ENCODE results near the gene OR8G1. TPM values are rescaled to one million over a fixed set of nuclear protein-coding genes. Genes with fewer than 3 reads are reported as not detected.
"Not testable (repeated sequence)": the region's sequence is repeated elsewhere in the genome, so short reads cannot be mapped to it uniquely, and the experiment has no call there.

Gene OR8G1
- not detected in 2 replicates for total RNA-seq (2014; rRNA removed; shearing (Covaris generic))
- polyA plus RNA-seq (2014; cell fraction: nucleus; rRNA removed): not detected in 2 replicates

DNA sequence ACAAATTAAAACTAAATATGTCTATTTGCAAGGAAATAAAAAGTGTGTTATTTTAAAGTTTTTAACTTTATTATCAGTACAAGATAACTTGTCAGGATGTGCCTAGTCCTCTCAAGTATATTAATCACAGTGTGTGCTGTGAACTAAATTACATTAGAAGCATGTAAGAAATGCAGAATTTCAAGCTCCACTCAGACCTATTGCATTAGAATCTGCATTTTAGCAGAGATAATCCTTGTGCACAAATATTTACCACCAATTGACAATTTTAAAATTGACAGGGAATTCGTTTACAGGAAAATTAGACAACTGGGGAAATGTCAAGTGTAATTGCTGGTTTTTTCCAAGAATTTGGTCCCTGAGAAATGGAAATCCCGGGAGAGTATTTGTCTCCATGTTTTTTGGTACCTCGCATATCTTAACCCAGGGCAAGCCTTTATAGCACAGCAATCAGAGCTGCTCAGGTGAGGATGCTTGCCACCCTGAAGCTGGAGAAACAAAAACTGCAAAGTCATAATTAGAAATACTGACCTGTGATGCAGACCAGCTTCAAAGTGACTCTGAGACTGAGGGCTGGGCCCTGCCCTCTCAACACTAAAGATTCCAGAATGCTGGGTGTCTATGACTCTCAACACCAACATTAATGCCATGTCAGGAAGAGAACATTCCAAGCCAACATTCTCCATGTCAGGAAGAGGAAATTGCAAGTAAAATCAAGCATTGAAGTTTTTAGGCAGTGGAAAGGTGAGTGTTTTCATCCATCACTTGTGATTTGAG is at the start of gene OR8G1:
Gene OR8G1, plus strand, starts transcription at position 475 of the 777 bp plus-strand sequence. CDS start 8,581 bp downstream, outside the sequence.
- no peak for DNase-seq (ENCODE audit: extremely low read depth, low read depth)

GRCh38 chr11:124193221-124194010 is 47.5 kb upstream of the OR8G1 start:
- no peak for DNase-seq (ENCODE audit: extremely low read depth, low read depth)

DNA sequence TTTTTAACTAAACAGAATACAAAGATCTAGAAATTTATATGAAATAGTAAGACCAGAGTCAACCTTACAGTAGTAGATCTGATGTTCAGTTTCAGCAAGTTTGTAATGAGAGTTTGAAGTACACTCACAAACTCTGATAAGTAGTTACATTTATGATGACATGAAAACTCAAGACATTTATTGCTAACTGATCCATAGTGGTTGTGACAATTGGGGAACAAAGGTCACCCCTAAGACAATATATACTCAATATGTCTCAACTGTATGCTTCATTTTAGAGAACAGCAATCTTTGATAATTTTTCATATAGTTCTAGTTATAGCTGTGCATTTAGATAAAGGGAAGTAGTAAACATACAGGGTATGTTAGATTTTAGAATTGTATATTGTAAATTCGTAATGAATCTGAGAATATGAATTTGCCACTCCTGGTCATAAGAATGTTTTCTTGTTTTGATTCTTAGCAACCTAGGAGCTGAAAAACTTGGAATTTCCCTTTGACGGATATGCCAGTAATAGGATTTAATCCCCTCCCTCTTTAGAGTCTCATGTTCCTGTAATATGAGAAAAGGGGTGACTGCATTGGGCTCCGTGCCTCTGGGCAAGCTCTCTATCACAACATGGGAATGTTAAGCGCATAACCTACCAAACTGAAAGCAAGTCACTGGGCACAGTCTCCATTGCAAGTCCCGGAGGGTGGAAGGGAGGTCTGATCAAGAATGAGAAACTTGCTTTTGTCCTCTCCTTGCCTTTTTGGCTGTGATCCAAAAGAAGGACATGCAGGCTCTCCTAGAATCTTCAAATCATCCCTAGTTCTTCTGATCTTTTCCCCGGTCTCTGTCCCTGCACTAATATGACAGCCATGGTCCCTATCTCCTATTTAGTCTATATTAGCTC is 46.4 kb upstream of the OR8G1 start:
- DNase-seq (ENCODE audit: extremely low read depth, low read depth): no peak

DNA sequence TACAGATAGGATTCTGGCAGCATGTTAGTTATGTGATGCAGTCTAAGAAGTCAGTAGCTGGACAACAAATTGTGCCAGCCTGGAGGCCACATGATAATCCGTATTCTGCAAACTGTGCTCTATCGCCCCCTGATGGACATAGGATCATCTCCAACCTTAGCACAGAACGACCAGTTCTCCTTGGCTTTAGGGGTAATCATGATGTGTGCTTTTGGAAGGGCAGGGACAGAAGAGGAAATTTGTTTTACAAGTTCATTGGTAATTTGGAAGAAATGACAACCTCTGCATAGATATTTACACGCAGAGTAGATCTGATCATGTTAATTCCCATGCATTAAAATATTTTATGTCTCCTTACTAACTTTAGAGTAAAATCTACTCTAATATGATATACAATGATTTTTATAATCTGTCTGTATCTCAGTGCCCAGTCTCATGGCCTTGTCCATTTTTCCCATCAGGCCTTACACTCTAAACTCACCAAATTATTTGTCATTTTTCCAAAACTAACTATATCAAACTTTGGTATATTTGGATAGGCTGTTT is 45.6 kb upstream of the OR8G1 start:
- DNase-seq (ENCODE audit: extremely low read depth, low read depth): peak; percentile 68

DNA sequence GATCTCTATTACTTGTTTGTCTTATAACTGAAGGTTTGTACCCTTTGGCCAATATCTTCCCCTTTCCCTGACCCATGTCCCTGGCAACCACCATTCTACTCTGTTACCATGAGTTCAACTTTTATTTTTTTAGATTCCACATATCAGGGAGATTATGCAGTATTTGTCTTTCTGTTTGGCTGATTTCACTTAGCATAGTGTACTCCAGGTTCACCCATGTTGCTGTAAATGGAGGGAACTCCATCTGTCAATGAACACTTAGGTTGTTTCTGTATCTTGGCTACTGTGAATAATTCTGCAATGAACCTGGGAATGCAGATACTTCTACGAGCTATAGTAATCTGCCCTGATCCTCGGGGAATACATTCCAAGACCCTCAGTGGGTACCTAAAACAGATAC is 42.9 kb upstream of the OR8G1 start:
- DNase-seq (ENCODE audit: extremely low read depth, low read depth): no peak

- peak; percentile 70 for DNase-seq (ENCODE audit: extremely low read depth, low read depth)
Measured at GRCh38 chr11:124198897-124199296, 42.0 kb upstream of the OR8G1 start.

GRCh38 chr11:124199702-124200101 is 41.2 kb upstream of the OR8G1 start:
- DNase-seq (ENCODE audit: extremely low read depth, low read depth): peak; percentile 79

DNA sequence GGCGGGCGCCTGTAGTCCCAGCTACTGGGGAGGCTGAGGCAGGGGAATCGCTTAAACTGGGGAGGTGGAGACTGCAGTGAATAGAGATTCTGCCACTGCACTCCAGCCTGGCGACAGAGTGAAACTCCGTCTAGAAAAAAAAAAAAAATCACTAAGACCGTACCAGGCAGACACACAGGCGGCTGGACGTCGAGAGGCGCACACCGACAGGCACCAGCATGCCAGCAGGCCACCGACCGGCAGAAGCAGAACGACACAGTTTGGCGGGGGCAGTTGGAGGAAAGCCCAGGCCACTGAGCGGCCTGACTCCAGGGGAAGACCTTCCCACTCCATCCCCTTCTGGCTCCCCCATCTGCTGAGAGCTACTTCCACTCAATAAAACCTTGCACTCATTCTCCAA is 40.2 kb upstream of the OR8G1 start:
- no peak for DNase-seq (ENCODE audit: extremely low read depth, low read depth)

DNA sequence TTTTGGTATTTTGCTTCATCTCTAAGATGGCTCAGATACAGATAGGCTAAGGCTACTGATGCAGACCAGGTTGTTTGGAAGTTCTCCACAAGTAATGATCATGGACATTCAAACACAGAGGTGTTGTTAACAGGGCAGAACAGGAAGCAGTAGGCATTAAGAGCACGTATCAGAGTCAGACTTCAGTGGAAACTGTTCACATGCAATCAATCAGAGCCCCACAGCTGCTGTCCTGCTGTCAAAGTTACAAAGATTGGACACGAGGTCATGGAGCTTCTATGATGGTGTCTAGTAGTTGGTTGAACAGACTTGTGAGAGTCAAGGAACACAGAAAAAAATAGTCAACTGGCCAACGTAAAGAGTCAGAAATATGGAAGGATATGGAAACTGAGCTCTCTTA is 37.9 kb upstream of the OR8G1 start:
- no peak for DNase-seq (ENCODE audit: extremely low read depth, low read depth)

DNA sequence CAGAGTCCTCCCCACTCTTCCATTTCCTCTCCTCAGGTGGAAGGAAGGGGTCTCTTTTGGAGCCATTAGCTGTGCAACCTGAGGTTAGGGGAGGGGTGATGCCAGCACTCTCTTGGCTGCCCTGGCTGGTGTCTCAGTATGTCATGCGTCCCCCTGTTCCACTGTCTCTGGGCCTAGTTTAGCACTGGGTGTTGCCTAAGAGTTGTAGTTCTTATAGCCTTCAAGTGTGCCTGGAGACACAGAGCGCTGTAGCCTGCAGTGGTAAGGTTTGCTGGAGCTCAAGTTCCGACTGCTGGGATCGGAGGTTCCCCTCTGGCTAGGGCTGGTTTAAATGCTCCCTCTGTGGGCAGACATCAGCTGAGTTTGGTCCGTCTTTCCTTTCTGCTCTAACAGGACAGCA is 36.9 kb upstream of the OR8G1 start:
- no peak for DNase-seq (ENCODE audit: extremely low read depth, low read depth)

DNA sequence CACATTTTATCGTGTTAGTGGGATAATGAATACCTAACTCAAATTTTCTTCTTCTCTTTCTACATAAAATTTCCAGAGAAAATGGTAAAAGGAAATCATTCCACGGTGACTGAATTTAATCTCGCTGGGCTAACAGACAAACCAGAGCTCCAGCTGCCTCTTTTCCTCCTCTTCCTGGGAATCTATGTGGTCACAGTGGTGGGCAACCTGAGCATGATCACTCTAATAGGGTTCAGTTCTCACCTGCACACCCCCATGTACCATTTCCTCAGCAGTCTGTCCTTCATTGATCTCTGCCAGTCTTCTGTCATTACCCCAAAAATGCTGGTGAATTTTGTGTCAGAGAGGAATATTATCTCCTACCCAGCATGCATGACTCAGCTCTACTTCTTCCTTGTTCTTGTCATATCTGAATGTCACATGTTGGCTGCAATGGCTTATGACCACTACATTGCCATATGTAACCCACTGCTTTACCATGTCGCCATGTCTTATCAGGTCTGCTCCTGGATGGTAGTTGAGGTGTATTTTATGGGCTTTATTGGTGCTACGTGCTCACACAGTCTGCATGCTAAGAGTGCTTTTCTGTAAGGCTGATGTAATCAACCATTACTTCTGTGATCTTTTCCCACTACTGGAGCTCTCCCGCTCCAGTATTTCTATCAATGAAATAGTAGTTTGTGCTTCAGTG is 33.6 kb upstream of the OR8G1 start:
- DNase-seq (ENCODE audit: extremely low read depth, low read depth): no peak

GRCh38 chr11:124209824-124210357 is 31.0 kb upstream of the OR8G1 start:
- DNase-seq (ENCODE audit: extremely low read depth, low read depth): no peak

- DNase-seq (ENCODE audit: extremely low read depth, low read depth): no peak
Measured at GRCh38 chr11:124210421-124210820, 30.5 kb upstream of the OR8G1 start.

DNA sequence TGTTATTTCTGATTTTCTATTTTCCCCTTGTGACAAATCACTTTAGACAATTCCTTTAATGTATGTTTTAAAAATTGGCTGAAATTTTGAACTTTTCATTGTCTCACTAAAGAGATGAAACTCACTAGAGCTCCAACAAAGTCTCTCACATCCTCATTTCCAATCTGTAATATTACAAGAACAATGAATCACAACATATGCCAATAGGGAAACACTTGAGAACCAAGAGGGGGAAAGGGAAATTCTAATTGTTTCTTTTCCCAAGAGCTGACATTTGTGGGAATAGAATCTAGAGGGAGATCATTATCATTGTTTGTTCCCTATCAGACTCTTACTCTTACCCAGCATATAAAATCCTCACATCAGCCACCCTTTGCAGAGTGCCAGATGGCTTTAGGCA is 29.6 kb upstream of the OR8G1 start:
- DNase-seq (ENCODE audit: extremely low read depth, low read depth): no peak

DNA sequence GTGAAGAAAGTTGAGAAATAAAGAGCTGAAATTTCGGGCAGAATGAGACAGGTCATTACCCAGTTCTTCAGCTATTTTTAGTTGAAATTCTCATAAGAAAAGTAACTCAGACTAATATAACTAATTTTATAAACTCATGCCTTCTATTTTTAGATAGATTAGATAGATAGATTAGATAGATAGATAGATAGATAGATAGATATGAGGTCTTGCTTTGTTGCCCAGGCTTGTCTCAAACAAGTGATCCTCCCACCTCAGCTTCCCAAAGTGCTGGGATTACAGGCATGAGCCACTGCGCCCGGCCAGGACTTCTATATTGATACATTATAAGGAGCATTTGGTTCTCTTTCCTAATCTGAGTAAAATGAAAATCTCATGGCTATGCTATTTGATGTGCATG is 26.9 kb upstream of the OR8G1 start:
- no peak for DNase-seq (ENCODE audit: extremely low read depth, low read depth)

DNA sequence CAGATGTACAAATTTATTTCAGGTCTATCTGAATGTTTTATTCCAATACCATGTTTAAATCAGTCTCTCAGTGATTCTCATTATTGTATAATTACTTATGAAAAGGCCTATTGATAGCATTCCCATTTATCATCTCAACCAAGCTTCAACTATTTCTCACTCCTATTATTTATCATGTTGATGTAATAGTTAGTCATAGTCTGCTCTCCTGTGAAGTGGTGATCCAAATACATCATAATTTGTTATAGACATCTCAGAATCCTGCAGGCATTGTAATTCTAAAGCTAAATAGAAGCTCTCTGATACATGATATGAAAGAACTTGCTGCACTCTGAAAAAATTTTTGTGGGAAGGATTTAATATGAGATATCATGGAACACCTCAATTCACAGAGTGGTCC is 21.8 kb upstream of the OR8G1 start:
- DNase-seq (ENCODE audit: extremely low read depth, low read depth): no peak

DNA sequence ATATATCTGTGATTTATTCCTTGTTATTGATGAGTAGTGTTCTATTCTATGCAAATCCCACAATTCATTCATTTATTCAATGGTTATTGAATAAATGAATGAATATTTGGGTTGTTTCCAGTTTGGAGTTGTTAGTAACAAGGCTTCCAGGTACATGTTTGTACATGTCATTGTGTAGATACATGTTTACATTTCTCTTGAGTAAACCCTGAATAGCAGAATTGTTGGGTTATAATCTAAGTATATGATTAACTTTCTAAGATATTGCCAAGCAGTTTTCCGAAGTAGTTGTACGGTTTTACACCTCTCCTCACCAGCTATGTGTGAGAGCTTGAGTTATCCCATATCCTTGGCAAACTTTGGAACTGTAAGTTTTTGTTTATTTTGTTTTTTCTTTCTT is 18.5 kb upstream of the OR8G1 start:
- DNase-seq (ENCODE audit: extremely low read depth, low read depth): no peak

DNA sequence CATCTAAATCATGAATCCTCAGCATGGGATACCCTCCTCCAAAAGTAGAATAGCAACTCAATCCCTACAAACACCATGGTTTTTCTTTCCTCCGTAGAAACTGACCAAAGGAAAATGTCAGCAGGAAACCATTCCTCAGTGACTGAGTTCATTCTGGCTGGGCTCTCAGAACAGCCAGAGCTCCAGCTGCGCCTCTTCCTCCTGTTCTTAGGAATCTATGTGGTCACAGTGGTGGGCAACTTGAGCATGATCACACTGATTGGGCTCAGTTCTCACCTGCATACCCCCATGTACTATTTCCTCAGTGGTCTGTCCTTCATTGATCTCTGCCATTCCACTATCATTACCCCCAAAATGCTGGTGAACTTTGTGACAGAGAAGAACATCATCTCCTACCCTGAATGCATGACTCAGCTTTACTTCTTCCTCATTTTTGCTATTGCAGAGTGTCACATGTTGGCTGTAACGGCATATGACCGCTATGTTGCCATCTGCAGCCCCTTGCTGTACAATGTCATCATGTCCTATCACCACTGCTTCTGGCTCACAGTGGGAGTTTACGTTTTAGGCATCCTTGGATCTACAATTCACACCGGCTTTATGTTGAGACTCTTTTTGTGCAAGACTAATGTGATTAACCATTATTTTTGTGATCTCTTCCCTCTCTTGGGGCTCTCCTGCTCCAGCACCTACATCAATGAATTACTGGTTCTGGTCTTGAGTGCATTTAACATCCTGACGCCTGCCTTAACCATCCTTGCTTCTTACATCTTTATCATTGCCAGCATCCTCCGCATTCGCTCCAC is 16.1 kb upstream of the OR8G1 start:
- DNase-seq (ENCODE audit: extremely low read depth, low read depth): not testable (repeated sequence)

- DNase-seq (ENCODE audit: extremely low read depth, low read depth): no peak
Measured at GRCh38 chr11:124225471-124225870, 15.4 kb upstream of the OR8G1 start.
